DND-41 (cell line): ENCODE measurements around the gene TACC3.

Experiments
- ATAC-seq: fragments of 200-7000 bp; cut with Tn5 transposase; 3 replicates; pipeline ENCODE4 v1.9.1; 2021; ENCODE audit warnings: low read depth; ENCODE audit not compliant: insufficient read depth
- DNase-seq: peaks from one replicate; pipeline ENCODE4 v3.0.0-alpha.2; 2020
- H2AFZ ChIP-seq: 2 replicates; pipeline ENCODE4 v1.6.0; 2012; ENCODE audit warnings: low read depth, low read length
- H3K27ac ChIP-seq: 2 replicates; pipeline ENCODE4 v1.5.1; 2012; ENCODE audit warnings: low read length, inconsistent platforms
- H3K27me3 ChIP-seq: fragments of 200-600 bp; sonication (generic); 2 replicates; pipeline ENCODE4 v1.6.0; 2012; ENCODE audit warnings: low read length, mild to moderate bottlenecking, inconsistent platforms; ENCODE audit not compliant: insufficient read depth, poor library complexity
- H3K36me3 ChIP-seq: 2 replicates; pipeline ENCODE4 v1.5.1; 2012; ENCODE audit warnings: low read length, inconsistent platforms; ENCODE audit not compliant: insufficient read depth
- H3K4me1 ChIP-seq: 2 replicates; pipeline ENCODE4 v1.5.1; 2012; ENCODE audit warnings: mild to moderate bottlenecking, low read length; ENCODE audit not compliant: insufficient read depth
- H3K4me2 ChIP-seq: 2 replicates; pipeline ENCODE4 v1.6.0; 2012; ENCODE audit warnings: mild to moderate bottlenecking, moderate library complexity, low read length, inconsistent platforms; ENCODE audit not compliant: insufficient read depth
- H3K4me3 ChIP-seq, 2 experiments: fragments of 200-600 bp in 1 of 2; shearing (Covaris generic) in 1 of 2; 2 replicates each; pipeline ENCODE4 v1.5.1; 2012 to 2016; ENCODE audit warnings: inconsistent platforms in 2 of 2, low read length in 2 of 2, mild to moderate bottlenecking in 2 of 2, low read depth in 1 of 2, moderate library complexity in 1 of 2
- H3K79me2 ChIP-seq: 2 replicates; pipeline ENCODE4 v1.6.0; 2012; ENCODE audit warnings: low read length, inconsistent platforms; ENCODE audit not compliant: insufficient read depth
- H3K9ac ChIP-seq: 2 replicates; pipeline ENCODE4 v1.6.0; 2012; ENCODE audit warnings: low read depth, mild to moderate bottlenecking, inconsistent platforms, low read length, moderate library complexity
- H3K9me3 ChIP-seq: 2 replicates; pipeline ENCODE4 v1.5.1; 2012; ENCODE audit warnings: low read length, moderate library complexity, mild to moderate bottlenecking, inconsistent platforms; ENCODE audit not compliant: insufficient read depth, severe bottlenecking
- H4K20me1 ChIP-seq: 2 replicates; pipeline ENCODE4 v1.6.0; 2012; ENCODE audit warnings: low read length; ENCODE audit not compliant: insufficient read depth
- CTCF ChIP-seq: IDR thresholded peaks from 2 replicates; pipeline ENCODE4 v1.5.1; 2012; ENCODE audit warnings: borderline replicate concordance, low read length, moderate library complexity, mild to moderate bottlenecking; ENCODE audit not compliant: poor library complexity, severe bottlenecking; ENCODE audit errors: extremely low read depth
- EZH2 ChIP-seq: IDR thresholded peaks from 3 replicates; pipeline ENCODE4 v1.6.1; 2012; ENCODE audit warnings: borderline replicate concordance, low read depth, mild to moderate bottlenecking, moderate library complexity, low read length, inconsistent platforms; ENCODE audit not compliant: severe bottlenecking

TACC3 gene

GRCh38 chr4:1768367-1769034, 47.2 kb downstream of the TACC3 start:
- H3K4me2 ChIP-seq: no peak overlapping the region
- no peaks in the 10 kb centered on the region; the same call in 1 of the 2 replicates for H4K20me1 ChIP-seq
- no peaks in the 10 kb centered on the region for H3K36me3 ChIP-seq
- H3K27me3 ChIP-seq: no peaks in the 10 kb centered on the region
- TF ChIP-seq CTCF (no peak), EZH2 (no peak)
- H2AFZ ChIP-seq: no peak overlapping the region
- H3K4me3 ChIP-seq: no peak overlapping the region
- H3K79me2 ChIP-seq: no peaks in the 10 kb centered on the region
- no peaks in the 10 kb centered on the region for H3K9me3 ChIP-seq
- ATAC-seq (no peak), DNase-seq (no peak)
- no peaks in the 10 kb centered on the region for H3K4me1 ChIP-seq
- H3K9ac ChIP-seq: no peak overlapping the region
- H3K27ac ChIP-seq: no peak overlapping the region

GRCh38 chr4:1769692-1770091, 48.4 kb downstream of the TACC3 start:
- Histone ChIP-seq H4K20me1 (peaks cover 4% of the 10 kb centered on the region), H3K27me3 (no peaks in the 10 kb centered on the region), H3K79me2 (no peaks in the 10 kb centered on the region), H3K4me2 (no peak overlapping the region), H3K9ac (no peak overlapping the region), H3K4me3 (no peak overlapping the region), H3K27ac (no peak overlapping the region), H3K36me3 (no peaks in the 10 kb centered on the region), H3K4me1 (no peaks in the 10 kb centered on the region), H2AFZ (no peak overlapping the region), H3K9me3 (no peaks in the 10 kb centered on the region)
- TF ChIP-seq EZH2: no peak
- TF ChIP-seq CTCF: no peak
- DNase-seq: no peak
- ATAC-seq: no peak

- no peak overlapping the region for H3K27ac ChIP-seq
- DNase-seq (no peak), ATAC-seq (no peak)
- H3K27me3 ChIP-seq: no peaks in the 10 kb centered on the region
- H3K4me1 ChIP-seq: no peaks in the 10 kb centered on the region
- no peak overlapping the region for H3K4me3 ChIP-seq
- H3K79me2 ChIP-seq: no peaks in the 10 kb centered on the region
- TF ChIP-seq EZH2: no peak
- TF ChIP-seq CTCF: no peak
- no peak overlapping the region for H3K9ac ChIP-seq
- H4K20me1 ChIP-seq: peaks cover 5% of the 10 kb centered on the region
- no peak overlapping the region for H2AFZ ChIP-seq
- no peaks in the 10 kb centered on the region for H3K36me3 ChIP-seq
- H3K9me3 ChIP-seq: no peaks in the 10 kb centered on the region
- no peak overlapping the region for H3K4me2 ChIP-seq
Measured at GRCh38 chr4:1770245-1770644, 48.9 kb downstream of the TACC3 start.
